Measurements from ENCODE around the gene CD36.

GRCh38 chr7:80719261-80719660 is 80.8 kb downstream of the CD36 start:
- TF ChIP-seq CTCF (IDR thresholded peaks at IDR 0.05; ENCODE audit: low read depth, low read length) (no peak), EZH2phosphoT487 (IDR thresholded peaks at IDR 0.05; ENCODE audit: low read depth) (no peak)
